ENCODE data around the gene RAB17. TPM values are rescaled to one million over a fixed set of nuclear protein-coding genes. Genes with fewer than 3 reads are reported as not detected.

Gene RAB17
- total and polyA plus RNA-seq, 2 of the 8 experiments (the other 6 are each of a cell fraction or from before 2014, with no cell fraction given), result 42.6 to 83.4 TPM

- TF ChIP-seq ATF2 (IDR thresholded peaks at IDR 0.05; ENCODE audit: low read length), result no peak
- TF ChIP-seq POU5F1 (IDR thresholded peaks at IDR 0.05; ENCODE audit: low read depth, low read length), result no peak
Observed at GRCh38 chr2:237566401-237567235, 23.9 kb downstream of the RAB17 start, which contains the start of gene PRLH (continued).

All from H1 (cell line).